ENCODE data around the gene KIDINS220. TPM values are rescaled to one million over a fixed set of nuclear protein-coding genes. Genes with fewer than 3 reads are reported as not detected.

Gene KIDINS220
- total and polyA plus RNA-seq, 2 of the 13 experiments (the other 11 are each of a cell fraction or from before 2014, with no cell fraction given): 25.2 to 32.3 TPM

DNA sequence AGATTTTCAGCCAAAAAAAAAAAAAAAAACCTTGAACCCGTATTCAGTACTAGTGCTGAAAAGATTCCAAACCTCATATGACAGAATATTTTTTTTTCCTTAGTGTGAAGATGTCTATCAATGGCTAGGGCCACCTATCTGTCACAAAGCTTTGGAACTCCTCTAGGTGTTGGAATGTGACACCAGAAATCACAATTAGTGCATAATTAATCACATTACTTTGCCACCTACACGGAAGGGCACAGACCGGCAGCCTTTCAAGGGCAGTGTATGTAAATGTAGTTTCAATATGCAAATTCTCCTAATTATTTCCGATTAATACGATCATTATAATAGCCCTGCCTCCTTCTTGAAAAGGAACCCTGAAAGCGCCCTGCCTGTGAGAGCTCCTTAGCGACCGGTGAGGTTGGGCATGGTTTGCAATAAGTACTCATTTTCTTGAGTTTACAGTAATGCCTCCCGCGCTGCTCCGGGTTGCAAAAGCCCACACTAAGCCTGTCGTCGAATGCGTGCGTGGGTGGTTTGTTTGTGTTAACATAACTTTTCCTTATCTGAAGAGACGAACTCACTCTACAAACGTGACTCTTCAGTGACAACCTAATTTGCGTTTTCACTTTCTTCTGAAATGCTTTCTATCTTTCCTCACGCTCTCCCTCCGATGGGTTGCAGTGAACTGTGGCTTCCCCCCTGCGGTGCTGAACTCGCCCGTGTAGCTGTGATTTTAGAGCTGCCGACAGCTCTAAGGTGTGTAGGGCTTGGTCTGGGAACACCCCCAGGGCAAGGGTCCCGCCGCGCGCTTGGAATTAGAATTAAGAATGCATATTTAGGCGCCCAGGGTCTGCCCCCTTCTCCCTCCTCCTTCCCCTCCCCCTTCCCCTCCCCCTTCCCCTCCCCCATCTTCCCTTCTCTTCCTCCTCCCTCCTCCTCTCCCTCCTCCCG lies 156.3 kb downstream of the KIDINS220 start (continued):
- TF ChIP-seq SKI (IDR thresholded peaks at IDR 0.05; ENCODE audit: partially characterized antibody): peak; percentile 28
- no peak for TF ChIP-seq MBNL3 (CRISPR knock-in tag; conservative IDR thresholded peaks at IDR 0.05)
- TF ChIP-seq, protein P1, sequence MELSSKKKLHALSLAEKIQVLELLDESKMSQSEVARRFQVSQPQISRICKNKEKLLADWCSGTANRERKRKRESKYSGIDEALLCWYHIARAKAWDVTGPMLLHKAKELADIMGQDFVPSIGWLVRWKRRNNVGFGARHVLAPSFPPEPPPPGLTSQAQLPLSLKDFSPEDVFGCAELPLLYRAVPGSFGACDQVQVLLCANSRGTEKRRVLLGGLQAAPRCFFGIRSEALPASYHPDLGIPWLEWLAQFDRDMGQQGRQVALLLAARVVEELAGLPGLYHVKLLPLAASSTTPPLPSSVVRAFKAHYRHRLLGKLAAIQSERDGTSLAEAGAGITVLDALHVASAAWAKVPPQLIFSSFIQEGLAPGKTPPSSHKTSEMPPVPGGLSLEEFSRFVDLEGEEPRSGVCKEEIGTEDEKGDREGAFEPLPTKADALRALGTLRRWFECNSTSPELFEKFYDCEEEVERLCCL (CRISPR knock-in tag; IDR thresholded peaks at IDR 0.05; ENCODE audit: borderline replicate concordance): 0 out of 2 replicates have a peak, but pooled peaks have one; percentile 4
- 0 out of 2 replicates have a peak, but pooled peaks have one; percentile 57 for TF ChIP-seq MBD4 (IDR thresholded peaks at IDR 0.05; ENCODE audit: borderline replicate concordance, low read length)
- TF ChIP-seq KLF16 (CRISPR knock-in tag; IDR thresholded peaks at IDR 0.05): no peak
- 0 out of 2 replicates have a peak, but pooled peaks have one; percentile 21 for TF ChIP-seq MIER3 (CRISPR knock-in tag; IDR thresholded peaks at IDR 0.05; ENCODE audit: borderline replicate concordance)
- TF ChIP-seq, protein P2, sequence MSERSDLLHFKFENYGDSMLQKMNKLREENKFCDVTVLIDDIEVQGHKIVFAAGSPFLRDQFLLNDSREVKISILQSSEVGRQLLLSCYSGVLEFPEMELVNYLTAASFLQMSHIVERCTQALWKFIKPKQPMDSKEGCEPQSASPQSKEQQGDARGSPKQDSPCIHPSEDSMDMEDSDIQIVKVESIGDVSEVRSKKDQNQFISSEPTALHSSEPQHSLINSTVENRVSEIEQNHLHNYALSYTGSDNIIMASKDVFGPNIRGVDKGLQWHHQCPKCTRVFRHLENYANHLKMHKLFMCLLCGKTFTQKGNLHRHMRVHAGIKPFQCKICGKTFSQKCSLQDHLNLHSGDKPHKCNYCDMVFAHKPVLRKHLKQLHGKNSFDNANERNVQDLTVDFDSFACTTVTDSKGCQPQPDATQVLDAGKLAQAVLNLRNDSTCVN (CRISPR knock-in tag; IDR thresholded peaks at IDR 0.05; ENCODE audit: borderline replicate concordance): peak; percentile 78
- no peak for TF ChIP-seq ZNF337 (CRISPR knock-in tag; IDR thresholded peaks at IDR 0.05; ENCODE audit: borderline replicate concordance, low read depth)
- 0 out of 2 replicates have a peak, but pooled peaks have one; percentile 69 for TF ChIP-seq NFATC3 (CRISPR knock-in tag; IDR thresholded peaks at IDR 0.05)
- no peak for TF ChIP-seq ZNF7 (CRISPR knock-in tag; IDR thresholded peaks at IDR 0.05)
- TF ChIP-seq, protein P3, sequence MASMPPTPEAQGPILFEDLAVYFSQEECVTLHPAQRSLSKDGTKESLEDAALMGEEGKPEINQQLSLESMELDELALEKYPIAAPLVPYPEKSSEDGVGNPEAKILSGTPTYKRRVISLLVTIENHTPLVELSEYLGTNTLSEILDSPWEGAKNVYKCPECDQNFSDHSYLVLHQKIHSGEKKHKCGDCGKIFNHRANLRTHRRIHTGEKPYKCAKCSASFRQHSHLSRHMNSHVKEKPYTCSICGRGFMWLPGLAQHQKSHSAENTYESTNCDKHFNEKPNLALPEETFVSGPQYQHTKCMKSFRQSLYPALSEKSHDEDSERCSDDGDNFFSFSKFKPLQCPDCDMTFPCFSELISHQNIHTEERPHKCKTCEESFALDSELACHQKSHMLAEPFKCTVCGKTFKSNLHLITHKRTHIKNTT (CRISPR knock-in tag; IDR thresholded peaks at IDR 0.05): no peak

Data from HepG2 (cell line).